Astrocyte of the cerebellum (primary cell): ENCODE data around the gene MCTP2.

Source experiments
- DNase-seq: peaks from one replicate; pipeline ENCODE4 v3.0.0-alpha.2; 2011; ENCODE audit warnings: low read depth
- H3K4me3 ChIP-seq: 2 replicates; pipeline ENCODE4 v1.5.1; 2011; ENCODE audit warnings: mild to moderate bottlenecking, low read depth, low read length, moderate library complexity
- CTCF ChIP-seq: IDR thresholded peaks from 2 replicates; pipeline ENCODE4 v1.5.1; 2012; ENCODE audit warnings: low read length, low read depth, moderate library complexity, mild to moderate bottlenecking; ENCODE audit errors: missing control alignments
- in situ Hi-C: cut with HindIII; loops from 2 replicates; pipeline ENCODE4 v1.10.0; 2017; ENCODE audit warnings: low sequenced_read_pairs

Gene MCTP2

GRCh38 chr15:94362385-94363092 lies 131.2 kb downstream of the MCTP2 start:
- DNase-seq, result no peak
- in situ Hi-C loops, result no loop called here
- no peak for TF ChIP-seq CTCF
- H3K4me3 ChIP-seq, result no peak overlapping the region

- TF ChIP-seq CTCF, result no peak
Observed at GRCh38 chr15:94363382-94363781, 132.0 kb downstream of the MCTP2 start.

GRCh38 chr15:94366781-94367180 lies 135.4 kb downstream of the MCTP2 start:
- no peak for DNase-seq
- no peak for TF ChIP-seq CTCF
- no peak overlapping the region for H3K4me3 ChIP-seq
- in situ Hi-C loops, result no loop called here

More at GRCh38 chr15:94363382-94363781, 132.0 kb downstream of the MCTP2 start:
- no peak for DNase-seq
- in situ Hi-C loops, result no loop called here
- no peak overlapping the region for H3K4me3 ChIP-seq

- in situ Hi-C loops, result no loop called here
- TF ChIP-seq CTCF, result no peak
- no peak for DNase-seq
- H3K4me3 ChIP-seq, result no peak overlapping the region
Observed at GRCh38 chr15:94367726-94368535, 136.6 kb downstream of the MCTP2 start.

- in situ Hi-C loops, result no loop called here
- no peak overlapping the region for H3K4me3 ChIP-seq
- no peak for TF ChIP-seq CTCF
- no peak for DNase-seq
Observed at GRCh38 chr15:94370206-94370935, 139.0 kb downstream of the MCTP2 start.

- in situ Hi-C loops, result no loop called here
- TF ChIP-seq CTCF, result no peak
- H3K4me3 ChIP-seq, result no peak overlapping the region
- DNase-seq, result no peak
Observed at GRCh38 chr15:94370936-94371285, 139.6 kb downstream of the MCTP2 start.
